ENCODE measurements around the gene KMT2A. TPM values are rescaled to one million over a fixed set of nuclear protein-coding genes. Genes with fewer than 3 reads are reported as not detected.
A peak's percentile ranks its signal among the peaks of the same experiment; 100 is the strongest.

The KMT2A gene
- total and polyA plus RNA-seq, 8 donors, result 4.5 to 98.2 (median 25.9) TPM

- no peak for DNase-seq
- TF ChIP-seq POLR2A (IDR thresholded peaks at IDR 0.05) (no peak), CTCF (IDR thresholded peaks at IDR 0.05) (no peak), EP300 (IDR thresholded peaks at IDR 0.05) (no peak), POLR2AphosphoS5 (IDR thresholded peaks at IDR 0.05) (no peak)
- no peak within 1 kb of the TSS for H3K27ac ChIP-seq
- 41 to 70% (median 51%) methylated on average over 3 of the region's 3 CpGs for WGBS, 5 donors
- no peaks in the 10 kb centered on the region for H3K27me3 ChIP-seq
- intact Hi-C loops (cut with DNase I; ENCODE audit: low total_unique reads), result no loop called here
- no peaks in the 10 kb centered on the region for H3K9me3 ChIP-seq
- H3K4me3 ChIP-seq, result no peak within 1 kb of the TSS
- peaks cover 5 to 34% (median 32%) of the 10 kb centered on the region in 4 donors for H3K36me3 ChIP-seq
- H3K4me1 ChIP-seq, result peaks cover 5 to 41% (median 38%) of the 10 kb centered on the region in 4 donors
Measured at GRCh38 chr11:118527109-118527508, 90.8 kb downstream of the KMT2A start, which contains the start of gene TTC36. TSS of gene TTC36 (plus strand) at chr11:118527474. CDS start at chr11:118527495, 21 bp downstream.

DNA sequence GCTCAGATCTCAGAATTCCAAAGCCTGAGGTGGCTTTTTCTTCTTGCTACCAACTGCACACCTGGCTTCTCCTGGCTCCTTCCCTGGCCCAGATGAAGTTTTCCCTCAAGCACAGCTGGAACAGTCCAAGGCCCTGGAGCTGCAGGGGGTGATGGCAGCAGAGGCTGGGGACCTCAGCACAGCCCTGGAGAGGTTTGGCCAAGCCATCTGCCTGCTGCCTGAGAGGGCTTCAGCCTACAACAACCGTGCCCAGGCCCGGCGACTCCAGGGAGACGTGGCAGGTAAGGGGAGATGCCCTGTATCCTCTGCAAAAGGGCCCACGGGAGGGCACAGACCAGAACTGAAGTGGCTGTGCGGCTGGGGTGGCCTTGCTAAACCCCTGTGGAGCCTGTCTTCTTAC, 92.2 kb downstream of the KMT2A start:
- WGBS, 5 donors, result 84 to 93% (median 90%) methylated on average over 6 of the region's 6 CpGs
- Histone ChIP-seq H3K4me1 (peaks cover 5 to 44% (median 40%) of the 10 kb centered on the region in 4 donors), H3K27ac (no peak overlapping the region), H3K36me3 (peaks cover 0 to 25% (median 19%) of the 10 kb centered on the region in 4 donors), H3K9me3 (no peaks in the 10 kb centered on the region), H3K4me3 (no peak overlapping the region), H3K27me3 (no peaks in the 10 kb centered on the region)
- no peak for DNase-seq
- intact Hi-C loops (cut with DNase I; ENCODE audit: low total_unique reads), result no loop called here
- TF ChIP-seq POLR2A (IDR thresholded peaks at IDR 0.05) (no peak), POLR2AphosphoS5 (IDR thresholded peaks at IDR 0.05) (no peak), CTCF (IDR thresholded peaks at IDR 0.05) (no peak), EP300 (IDR thresholded peaks at IDR 0.05) (no peak)

- peak overlapping the region in 1 of 5 donors; percentile 77 for H3K27ac ChIP-seq
- TF ChIP-seq POLR2AphosphoS5 (IDR thresholded peaks at IDR 0.05), result no peak
- TF ChIP-seq CTCF (IDR thresholded peaks at IDR 0.05), result no peak
- no peak for TF ChIP-seq EP300 (IDR thresholded peaks at IDR 0.05)
- no peak for TF ChIP-seq POLR2A (IDR thresholded peaks at IDR 0.05)
- intact Hi-C loops (cut with DNase I; ENCODE audit: low total_unique reads), result no loop called here
- DNase-seq, result no peak
- whole genome bisulfite sequencing, 5 donors, result 60 to 80% (median 66%) methylated on average over 5 of the region's 5 CpGs
- H3K9me3 ChIP-seq, result no peaks in the 10 kb centered on the region
- H3K4me1 ChIP-seq, result peaks cover 5 to 44% (median 40%) of the 10 kb centered on the region in 4 donors
- H3K36me3 ChIP-seq, result peaks cover 0 to 25% (median 17%) of the 10 kb centered on the region in 4 donors
- peak overlapping the region in 3 of 4 donors; percentile 87 to 95 (median 92) for H3K4me3 ChIP-seq
- H3K27me3 ChIP-seq, result no peaks in the 10 kb centered on the region
Measured at GRCh38 chr11:118529584-118530175, 93.4 kb downstream of the KMT2A start.

- peaks cover 5 to 44% (median 40%) of the 10 kb centered on the region in 4 donors for H3K4me1 ChIP-seq
- H3K9me3 ChIP-seq, result no peaks in the 10 kb centered on the region
- H3K27ac ChIP-seq, result peak overlapping the region; percentile 70 to 87 (median 77)
- TF ChIP-seq POLR2A (IDR thresholded peaks at IDR 0.05) (no peak), CTCF (IDR thresholded peaks at IDR 0.05) (no peak), POLR2AphosphoS5 (IDR thresholded peaks at IDR 0.05) (no peak), EP300 (IDR thresholded peaks at IDR 0.05) (no peak)
- peaks cover 0 to 25% (median 17%) of the 10 kb centered on the region in 4 donors for H3K36me3 ChIP-seq
- intact Hi-C loops (cut with DNase I; ENCODE audit: low total_unique reads), result no loop called here
- H3K4me3 ChIP-seq, result peak overlapping the region; percentile 80 to 95 (median 90)
- DNase-seq, result peak in 1 of 2 donors; percentile 37
- 3 to 21% (median 4%) methylated on average over 6 to 31 of the region's 31 CpGs for WGBS, 5 donors
- no peaks in the 10 kb centered on the region for H3K27me3 ChIP-seq
Measured at GRCh38 chr11:118530180-118530682, 93.9 kb downstream of the KMT2A start.
